GM12864 (cell line): ENCODE measurements around the gene ST3GAL6.
A peak's percentile ranks its signal among the peaks of the same experiment; 100 is the strongest.
"Not testable (repeated sequence)": the region's sequence is repeated elsewhere in the genome, so short reads cannot be mapped to it uniquely, and the experiment has no call there.

Experiments used
- DNase-seq: peaks from one replicate; pipeline ENCODE4 v3.0.0-alpha.2; 2011; ENCODE audit warnings: low read depth
- H3K4me3 ChIP-seq: 2 replicates; pipeline ENCODE4 v1.5.1; 2011; ENCODE audit warnings: mild to moderate bottlenecking, low read depth, low read length, control low read depth
- CTCF ChIP-seq: IDR thresholded peaks from 2 replicates; pipeline ENCODE4 v1.5.1; 2011; ENCODE audit warnings: low read depth, mild to moderate bottlenecking, moderate library complexity, low read length, control low read depth, inconsistent platforms; ENCODE audit errors: missing control alignments

Gene ST3GAL6

GRCh38 chr3:98821063-98821462 is 57.9 kb downstream of the ST3GAL6 start:
- DNase-seq: no peak
- no peak for TF ChIP-seq CTCF

GRCh38 chr3:98823791-98824190 is 60.7 kb downstream of the ST3GAL6 start:
- no peak for DNase-seq
- TF ChIP-seq CTCF: no peak

More at GRCh38 chr3:98821063-98821462, 57.9 kb downstream of the ST3GAL6 start:
- H3K4me3 ChIP-seq: no peak overlapping the region

GRCh38 chr3:98824256-98824655 is 61.1 kb downstream of the ST3GAL6 start:
- DNase-seq: no peak
- TF ChIP-seq CTCF: peak; percentile 34

More at GRCh38 chr3:98823791-98824190, 60.7 kb downstream of the ST3GAL6 start:
- no peak overlapping the region for H3K4me3 ChIP-seq

GRCh38 chr3:98826126-98826525 is 63.0 kb downstream of the ST3GAL6 start:
- no peak overlapping the region for H3K4me3 ChIP-seq
- no peak for DNase-seq
- TF ChIP-seq CTCF: no peak

More at GRCh38 chr3:98824256-98824655, 61.1 kb downstream of the ST3GAL6 start:
- no peak overlapping the region for H3K4me3 ChIP-seq

- no peak for TF ChIP-seq CTCF
- no peak for DNase-seq
- H3K4me3 ChIP-seq: no peak overlapping the region
Observed at GRCh38 chr3:98827221-98827920, 64.2 kb downstream of the ST3GAL6 start.

GRCh38 chr3:98829246-98829832 is 66.2 kb downstream of the ST3GAL6 start:
- TF ChIP-seq CTCF: no peak
- no peak for DNase-seq
- H3K4me3 ChIP-seq: no peak overlapping the region

- not testable (repeated sequence) for DNase-seq, H3K4me3 ChIP-seq
Observed at GRCh38 chr3:98831060-98831459, 67.9 kb downstream of the ST3GAL6 start.
